Tibial artery (tissue), 4 donors: Measurements from ENCODE around the gene THRB.

ENCODE experiments used
- DNase-seq, 2 donors: peaks; one replicate each; pipeline ENCODE4 v3.0.0-alpha.2; 2019
- H3K27ac ChIP-seq, 2 donors: fragments of 200-600 bp; sonication (generic) in 1 of 2; 1 replicate in 1 of 2; 2 replicates in 1 of 2; pipeline ENCODE4 v1.5.1; 2018 to 2019; ENCODE audit warnings: mild to moderate bottlenecking in 1 of 2
- H3K27me3 ChIP-seq, 2 donors: fragments of 200-600 bp; sonication (generic) in 1 of 2; one replicate each; pipeline versions ENCODE4 v1.5.1 to v1.6.0; 2016 to 2019
- H3K36me3 ChIP-seq, 3 donors: fragments of 200-600 bp; sonication (generic) in 2 of 3; one replicate each; pipeline ENCODE4 v1.5.1; 2016 to 2019; ENCODE audit warnings: mild to moderate bottlenecking in 2 of 3
- H3K4me1 ChIP-seq, 4 donors: fragments of 200-600 bp; sonication (generic) in 2 of 4; 1 replicate in 3 of 4; 2 replicates in 1 of 4; pipeline ENCODE4 v1.5.1; 2016 to 2019
- H3K4me3 ChIP-seq, 2 donors: fragments of 200-600 bp; sonication (generic) in 1 of 2; 1 replicate in 1 of 2; 2 replicates in 1 of 2; pipeline ENCODE4 v1.5.1; 2018 to 2019; ENCODE audit warnings: mild to moderate bottlenecking in 2 of 2
- H3K9me3 ChIP-seq, 3 donors: fragments of 200-600 bp; sonication (generic) in 1 of 3; one replicate each; pipeline ENCODE4 v1.5.1; 2016 to 2019
- intact Hi-C: fragments of 100-400 bp; cut with DNase I; formaldehyde crosslinking; loops from one replicate; pipeline ENCODE4 v1.15.0; 2023; ENCODE audit warnings: low total_unique reads
- TF ChIP-seq, protein P1 (sequence below), 2 experiments: fragments of 200-600 bp in 1 of 2; fragments of 450-650 bp in 1 of 2; IDR thresholded peaks; one replicate each; pipeline ENCODE4 v1.5.1; 2017 to 2019; ENCODE audit warnings: antibody characterized with exemption in 2 of 2, mild to moderate bottlenecking in 1 of 2, moderate library complexity in 1 of 2

The THRB gene

DNA sequence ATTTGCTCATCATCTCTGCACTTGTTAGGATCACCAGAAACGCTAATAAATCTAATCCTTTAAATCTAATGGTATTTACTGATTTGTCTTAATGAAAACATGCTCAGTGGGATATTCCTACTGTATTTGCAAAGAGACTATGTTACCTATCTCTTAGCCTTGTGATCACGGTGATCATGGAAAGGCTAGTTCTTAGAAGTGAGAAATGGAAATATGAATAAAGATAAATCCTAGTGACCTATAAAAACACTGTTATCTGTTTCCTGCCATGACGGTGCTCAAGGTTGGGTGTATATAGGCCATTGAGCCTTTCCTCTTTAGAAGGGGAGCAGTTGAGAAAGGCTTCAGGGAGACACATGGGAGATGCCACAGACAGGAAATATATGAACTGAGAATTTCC, 116.3 kb downstream of the THRB start:
- H3K27ac ChIP-seq, result no peak overlapping the region
- no peaks in the 10 kb centered on the region for H3K27me3 ChIP-seq
- TF ChIP-seq, protein P1, sequence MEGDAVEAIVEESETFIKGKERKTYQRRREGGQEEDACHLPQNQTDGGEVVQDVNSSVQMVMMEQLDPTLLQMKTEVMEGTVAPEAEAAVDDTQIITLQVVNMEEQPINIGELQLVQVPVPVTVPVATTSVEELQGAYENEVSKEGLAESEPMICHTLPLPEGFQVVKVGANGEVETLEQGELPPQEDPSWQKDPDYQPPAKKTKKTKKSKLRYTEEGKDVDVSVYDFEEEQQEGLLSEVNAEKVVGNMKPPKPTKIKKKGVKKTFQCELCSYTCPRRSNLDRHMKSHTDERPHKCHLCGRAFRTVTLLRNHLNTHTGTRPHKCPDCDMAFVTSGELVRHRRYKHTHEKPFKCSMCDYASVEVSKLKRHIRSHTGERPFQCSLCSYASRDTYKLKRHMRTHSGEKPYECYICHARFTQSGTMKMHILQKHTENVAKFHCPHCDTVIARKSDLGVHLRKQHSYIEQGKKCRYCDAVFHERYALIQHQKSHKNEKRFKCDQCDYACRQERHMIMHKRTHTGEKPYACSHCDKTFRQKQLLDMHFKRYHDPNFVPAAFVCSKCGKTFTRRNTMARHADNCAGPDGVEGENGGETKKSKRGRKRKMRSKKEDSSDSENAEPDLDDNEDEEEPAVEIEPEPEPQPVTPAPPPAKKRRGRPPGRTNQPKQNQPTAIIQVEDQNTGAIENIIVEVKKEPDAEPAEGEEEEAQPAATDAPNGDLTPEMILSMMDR (IDR thresholded peaks at IDR 0.05), result no peak
- intact Hi-C loops, result no loop called here
- no peak for DNase-seq
- no peaks in the 10 kb centered on the region for H3K9me3 ChIP-seq
- H3K36me3 ChIP-seq, result no peaks in the 10 kb centered on the region
- no peak overlapping the region for H3K4me3 ChIP-seq
- peaks cover 0 to 69% (median 22%) of the 10 kb centered on the region in 4 donors for H3K4me1 ChIP-seq

DNA sequence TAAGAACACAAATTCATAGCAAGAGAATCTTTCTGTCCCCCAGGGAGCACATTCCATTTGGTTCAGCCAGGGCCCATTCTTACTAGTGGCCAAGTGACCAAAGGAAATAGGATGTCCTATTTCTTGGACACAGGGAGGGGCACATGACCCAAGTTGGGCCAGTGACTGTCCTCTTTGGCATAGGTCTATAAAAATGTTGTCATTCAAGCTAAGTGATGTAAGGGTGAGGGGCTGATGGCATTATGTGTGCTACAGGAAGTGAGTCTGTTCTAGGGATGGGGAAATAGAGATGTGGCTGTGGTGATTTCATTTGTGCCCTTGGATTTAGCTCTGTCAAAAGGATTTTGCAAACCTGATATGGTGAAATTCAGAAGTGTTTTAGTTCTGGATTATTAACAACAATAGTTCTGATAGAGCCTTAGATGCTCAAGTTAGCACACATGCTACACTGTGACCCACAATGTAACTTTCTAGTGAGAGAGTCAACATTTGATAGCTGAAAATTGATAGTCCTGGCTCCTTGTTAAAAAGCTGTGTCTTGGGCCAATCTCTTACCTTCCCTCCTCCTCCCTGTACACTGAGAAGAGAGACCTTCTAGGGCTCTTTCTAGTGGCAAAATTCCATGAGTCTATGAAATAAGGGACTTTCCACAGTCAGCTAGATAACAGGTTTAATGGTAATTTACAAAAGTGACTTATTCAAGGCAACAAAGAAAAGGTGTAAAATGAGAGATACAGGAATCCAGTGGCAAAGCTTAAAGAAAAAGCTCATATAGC, 117.2 kb downstream of the THRB start:
- Histone ChIP-seq H3K9me3 (no peaks in the 10 kb centered on the region), H3K27ac (peak overlapping the region; percentile 54 to 58), H3K36me3 (no peaks in the 10 kb centered on the region), H3K4me3 (no peak overlapping the region), H3K4me1 (peaks cover 0 to 76% (median 28%) of the 10 kb centered on the region in 4 donors), H3K27me3 (no peaks in the 10 kb centered on the region)
- intact Hi-C loops, result no loop called here
- DNase-seq, result peak; percentile 49 to 72
- TF ChIP-seq, protein P1 (IDR thresholded peaks at IDR 0.05), result no peak

- DNase-seq, result no peak
- peak overlapping the region; percentile 54 to 58 for H3K27ac ChIP-seq
- no peaks in the 10 kb centered on the region for H3K27me3 ChIP-seq
- intact Hi-C loops, result no loop called here
- H3K36me3 ChIP-seq, result no peaks in the 10 kb centered on the region
- no peaks in the 10 kb centered on the region for H3K9me3 ChIP-seq
- TF ChIP-seq, protein P1 (IDR thresholded peaks at IDR 0.05), result no peak
- no peak overlapping the region for H3K4me3 ChIP-seq
- peaks cover 0 to 67% (median 26%) of the 10 kb centered on the region in 4 donors for H3K4me1 ChIP-seq
Observed at GRCh38 chr3:24375947-24376384, 118.7 kb downstream of the THRB start.

- no peaks in the 10 kb centered on the region for H3K27me3 ChIP-seq
- TF ChIP-seq, protein P1 (IDR thresholded peaks at IDR 0.05), result no peak
- H3K9me3 ChIP-seq, result no peaks in the 10 kb centered on the region
- H3K4me3 ChIP-seq, result no peak overlapping the region
- no peaks in the 10 kb centered on the region for H3K36me3 ChIP-seq
- H3K4me1 ChIP-seq, result peaks cover 0 to 67% (median 30%) of the 10 kb centered on the region in 4 donors
- peak overlapping the region in 1 of 2 donors; percentile 42 for H3K27ac ChIP-seq
- DNase-seq, result no peak
- intact Hi-C loops, result no loop called here
Observed at GRCh38 chr3:24374801-24375200, 119.8 kb downstream of the THRB start.

DNA sequence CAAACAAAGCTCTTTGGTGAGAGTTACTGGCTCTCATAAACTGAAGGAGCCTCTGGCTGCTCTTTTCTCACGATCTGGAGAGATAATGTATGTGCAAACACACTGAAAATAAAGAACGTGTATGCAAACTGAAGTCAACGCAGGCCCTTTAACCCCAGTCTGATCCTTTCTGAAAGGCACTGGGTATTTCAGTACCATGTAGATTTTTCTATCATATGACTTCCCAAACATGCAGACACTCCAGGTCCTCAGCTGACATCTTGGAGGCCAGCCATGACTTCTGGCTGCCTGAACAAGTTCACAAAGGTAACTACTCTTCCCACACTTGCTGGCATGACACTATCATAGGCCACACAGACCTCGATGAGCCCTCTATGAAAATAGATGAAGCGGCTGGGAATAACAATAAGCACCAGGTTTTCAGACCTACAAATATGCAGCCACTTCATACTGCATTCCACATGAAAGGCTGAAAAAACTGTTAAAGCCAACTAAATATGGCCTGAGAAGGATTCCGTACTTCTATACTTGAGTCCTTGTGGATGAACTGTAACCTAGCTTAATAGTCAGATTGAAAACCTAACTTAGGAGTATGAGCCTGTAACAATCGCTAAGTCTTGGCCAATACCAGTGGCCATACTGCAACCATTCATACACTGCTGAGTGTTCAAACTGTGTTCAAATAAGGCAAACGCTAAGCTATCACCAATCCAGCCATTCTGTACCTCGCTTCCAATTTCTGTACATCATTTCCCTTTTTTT, 121.3 kb downstream of the THRB start:
- H3K27me3 ChIP-seq, result no peaks in the 10 kb centered on the region
- TF ChIP-seq, protein P1 (IDR thresholded peaks at IDR 0.05), result no peak
- intact Hi-C loops, result no loop called here

More for the DNA sequence above, 121.3 kb downstream of the THRB start:
- Histone ChIP-seq H3K4me1 (peaks cover 0 to 67% (median 29%) of the 10 kb centered on the region in 4 donors), H3K36me3 (no peaks in the 10 kb centered on the region), H3K9me3 (no peaks in the 10 kb centered on the region), H3K4me3 (no peak overlapping the region), H3K27ac (peak overlapping the region; percentile 20 to 42)
- no peak for DNase-seq
